Measurements from ENCODE around the gene QSOX1. TPM values are rescaled to one million over a fixed set of nuclear protein-coding genes. Genes with fewer than 3 reads are reported as not detected.
A peak's percentile ranks its signal among the peaks of the same experiment; 100 is the strongest.

Gene QSOX1
- total and polyA plus RNA-seq, 9 of the 15 experiments (the other 6 are each of a cell fraction or from before 2014, with no cell fraction given): 4.0 to 53.1 (median 15.0) TPM

DNA sequence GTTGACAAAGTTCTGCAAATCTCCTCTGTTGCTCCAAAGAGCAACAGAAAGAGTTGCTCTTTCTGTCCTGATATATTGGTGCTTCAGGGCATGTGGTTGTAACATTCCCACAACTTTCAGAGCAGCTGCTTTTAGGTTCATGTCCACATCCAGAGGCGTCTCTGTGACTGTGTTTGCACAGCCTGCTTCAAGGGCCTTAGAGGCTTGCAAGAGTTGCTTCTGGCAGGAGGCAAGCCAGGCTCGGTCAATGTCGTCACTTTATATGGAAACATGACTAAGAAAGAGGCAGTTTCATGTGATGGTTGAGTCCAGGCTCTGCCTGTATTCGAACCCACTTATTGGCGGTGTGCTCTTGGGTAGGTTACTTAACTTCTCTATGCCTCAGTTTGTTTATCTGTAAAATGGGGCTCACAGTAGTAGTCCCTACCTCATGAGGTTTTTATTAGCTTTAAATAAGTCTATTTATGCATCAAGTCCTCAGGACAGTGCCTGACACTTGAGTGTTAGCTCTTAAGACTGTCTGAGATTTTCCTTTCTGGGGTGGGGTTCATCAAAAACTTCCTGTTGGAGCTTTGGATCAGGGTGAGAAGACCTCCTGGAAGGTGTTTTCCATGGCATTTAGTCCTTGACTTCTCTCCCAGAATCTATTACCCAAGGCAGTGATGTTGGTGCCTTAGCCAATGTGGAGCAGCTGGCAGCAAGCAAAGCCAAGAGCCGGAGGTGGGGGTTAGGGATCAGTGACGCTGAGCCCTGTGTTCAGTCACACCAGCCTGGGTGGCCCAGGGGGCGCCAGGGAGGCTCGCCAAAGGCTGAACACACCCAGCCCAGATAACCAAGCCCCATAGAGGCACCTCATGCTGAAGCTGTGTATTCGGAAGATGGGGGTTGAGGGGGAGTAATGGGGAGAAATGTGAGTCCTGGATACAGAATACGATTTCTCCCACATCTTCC, 94.3 kb downstream of the QSOX1 start:
- no peaks in the 10 kb centered on the region for H3K36me3 ChIP-seq (ENCODE audit: control insufficient read depth, insufficient read depth, low read length)
- no peaks in the 10 kb centered on the region for H3K79me2 ChIP-seq (ENCODE audit: control insufficient read depth, insufficient read depth, low read length)
- peak overlapping the region; percentile 37 for H2AFZ ChIP-seq (ENCODE audit: low read depth, low read length)
- in situ Hi-C loops (cut with MboI) (loop anchor here (5.0 kb wide), 1 partner anchor 62 kb away; no protein-coding TSS in a partner anchor), intact Hi-C loops (cut with micrococcal nuclease) (no loop called here)
- no TSS peak for BruUV-seq (replicated peaks)
- peak; percentile 57 to 78 (median 67) for DNase-seq (ENCODE audit: extremely low read depth in 1 of 4, low spot score in 3 of 4)
- H3K4me1 ChIP-seq (replicated peaks in 1 of 2; ENCODE audit: control insufficient read depth in 2 of 2, insufficient read depth in 2 of 2, low read length in 2 of 2): peaks cover 0 to 12% of the 10 kb centered on the region in 2 experiments; a peak in 3 of 5 replicates
- H3K27ac ChIP-seq (ENCODE audit: extremely low read depth, low read depth, low read length): no peak overlapping the region
- peak; percentile 84 for ATAC-seq
- CTCF ChIA-PET (ENCODE audit: low intra/inter-chr PET ratio): interaction anchor here (0.6 kb wide), 1 partner anchor 8 kb away, joined by 5 read pairs; no protein-coding TSS in a partner anchor
- 20% methylated on average over 11 of the region's 11 CpGs for WGBS (ENCODE audit: insufficient coverage, low coverage, missing lambda C conversion rate)
- no peak overlapping the region for H3K4me3 ChIP-seq
- peaks cover 3 to 26% of the 10 kb centered on the region in 2 experiments; a peak in 2 of 5 replicates for H3K27me3 ChIP-seq (ENCODE audit: control insufficient read depth in 2 of 2, insufficient read depth in 2 of 2, low read length in 2 of 2)
- POLR2A ChIA-PET: interaction anchor here (0.6 to 1.3 kb wide), 4 partner anchors 12 to 272 kb away, joined by 3 to 4 read pairs (median 4); no protein-coding TSS in a partner anchor
- H4K20me1 ChIP-seq (replicated peaks; ENCODE audit: control insufficient read depth, insufficient read depth, low read length): peaks cover 4% of the 10 kb centered on the region; the same call in 1 of the 2 replicates
- FAIRE-seq: peak; percentile 70
- H3K9me1 ChIP-seq (ENCODE audit: control insufficient read depth, insufficient read depth, low read length): no peaks in the 10 kb centered on the region
- H3K9me3 ChIP-seq (replicated peaks; ENCODE audit: control insufficient read depth, insufficient read depth, low read depth, low read length): no peaks in the 10 kb centered on the region
- H3K4me2 ChIP-seq (ENCODE audit: insufficient read depth, low read length): no peak overlapping the region; the same call in 1 of the 2 replicates
- no peak overlapping the region for H3K9ac ChIP-seq (ENCODE audit: insufficient read depth in 1 of 2, low read depth in 2 of 2, low read length in 2 of 2)
- TF ChIP-seq RAD21 (CRISPR knock-in tag; conservative IDR thresholded peaks at IDR 0.05 in 1 of 2, IDR thresholded peaks at IDR 0.05 in 1 of 2): peak in 1 of 2 experiments; percentile 41; a peak in 1 of 4 replicates
- TF ChIP-seq, protein P1, sequence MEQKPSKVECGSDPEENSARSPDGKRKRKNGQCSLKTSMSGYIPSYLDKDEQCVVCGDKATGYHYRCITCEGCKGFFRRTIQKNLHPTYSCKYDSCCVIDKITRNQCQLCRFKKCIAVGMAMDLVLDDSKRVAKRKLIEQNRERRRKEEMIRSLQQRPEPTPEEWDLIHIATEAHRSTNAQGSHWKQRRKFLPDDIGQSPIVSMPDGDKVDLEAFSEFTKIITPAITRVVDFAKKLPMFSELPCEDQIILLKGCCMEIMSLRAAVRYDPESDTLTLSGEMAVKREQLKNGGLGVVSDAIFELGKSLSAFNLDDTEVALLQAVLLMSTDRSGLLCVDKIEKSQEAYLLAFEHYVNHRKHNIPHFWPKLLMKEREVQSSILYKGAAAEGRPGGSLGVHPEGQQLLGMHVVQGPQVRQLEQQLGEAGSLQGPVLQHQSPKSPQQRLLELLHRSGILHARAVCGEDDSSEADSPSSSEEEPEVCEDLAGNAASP (IDR thresholded peaks at IDR 0.05): no peak
- no peak for TF ChIP-seq SP2 (IDR thresholded peaks at IDR 0.05; ENCODE audit: extremely low read depth, low read depth, low read length, poor library complexity, severe bottlenecking)
- TF ChIP-seq ATF1 (CRISPR knock-in tag; IDR thresholded peaks at IDR 0.05): no peak
- peak; percentile 26; the same call in 1 of the 2 replicates for TF ChIP-seq ATF1 (tag; IDR thresholded peaks at IDR 0.05)
- TF ChIP-seq CTCFL (IDR thresholded peaks at IDR 0.05; ENCODE audit: borderline replicate concordance, insufficient read depth, low read depth, low read length, poor library complexity, severe bottlenecking): peak; percentile 26
- peak in 1 of 2 experiments; percentile 58; a peak in 1 of 4 replicates for TF ChIP-seq KDM1A (IDR thresholded peaks at IDR 0.05)
- 0 out of 2 replicates have a peak, but pooled peaks have one; percentile 33 for TF ChIP-seq SMARCA5 (IDR thresholded peaks at IDR 0.05)
- no peak for TF ChIP-seq KAT2B (IDR thresholded peaks at IDR 0.05; ENCODE audit: low read depth, low read length)
- TF ChIP-seq, protein P2, sequence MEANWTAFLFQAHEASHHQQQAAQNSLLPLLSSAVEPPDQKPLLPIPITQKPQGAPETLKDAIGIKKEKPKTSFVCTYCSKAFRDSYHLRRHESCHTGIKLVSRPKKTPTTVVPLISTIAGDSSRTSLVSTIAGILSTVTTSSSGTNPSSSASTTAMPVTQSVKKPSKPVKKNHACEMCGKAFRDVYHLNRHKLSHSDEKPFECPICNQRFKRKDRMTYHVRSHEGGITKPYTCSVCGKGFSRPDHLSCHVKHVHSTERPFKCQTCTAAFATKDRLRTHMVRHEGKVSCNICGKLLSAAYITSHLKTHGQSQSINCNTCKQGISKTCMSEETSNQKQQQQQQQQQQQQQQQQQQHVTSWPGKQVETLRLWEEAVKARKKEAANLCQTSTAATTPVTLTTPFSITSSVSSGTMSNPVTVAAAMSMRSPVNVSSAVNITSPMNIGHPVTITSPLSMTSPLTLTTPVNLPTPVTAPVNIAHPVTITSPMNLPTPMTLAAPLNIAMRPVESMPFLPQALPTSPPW (CRISPR knock-in tag; IDR thresholded peaks at IDR 0.05): 0 out of 2 replicates have a peak, but pooled peaks have one; percentile 20
- peak; percentile 82 for TF ChIP-seq RBM25 (IDR thresholded peaks at IDR 0.05; ENCODE audit: low read depth, low read length, severe bottlenecking)
- TF ChIP-seq, protein P3, sequence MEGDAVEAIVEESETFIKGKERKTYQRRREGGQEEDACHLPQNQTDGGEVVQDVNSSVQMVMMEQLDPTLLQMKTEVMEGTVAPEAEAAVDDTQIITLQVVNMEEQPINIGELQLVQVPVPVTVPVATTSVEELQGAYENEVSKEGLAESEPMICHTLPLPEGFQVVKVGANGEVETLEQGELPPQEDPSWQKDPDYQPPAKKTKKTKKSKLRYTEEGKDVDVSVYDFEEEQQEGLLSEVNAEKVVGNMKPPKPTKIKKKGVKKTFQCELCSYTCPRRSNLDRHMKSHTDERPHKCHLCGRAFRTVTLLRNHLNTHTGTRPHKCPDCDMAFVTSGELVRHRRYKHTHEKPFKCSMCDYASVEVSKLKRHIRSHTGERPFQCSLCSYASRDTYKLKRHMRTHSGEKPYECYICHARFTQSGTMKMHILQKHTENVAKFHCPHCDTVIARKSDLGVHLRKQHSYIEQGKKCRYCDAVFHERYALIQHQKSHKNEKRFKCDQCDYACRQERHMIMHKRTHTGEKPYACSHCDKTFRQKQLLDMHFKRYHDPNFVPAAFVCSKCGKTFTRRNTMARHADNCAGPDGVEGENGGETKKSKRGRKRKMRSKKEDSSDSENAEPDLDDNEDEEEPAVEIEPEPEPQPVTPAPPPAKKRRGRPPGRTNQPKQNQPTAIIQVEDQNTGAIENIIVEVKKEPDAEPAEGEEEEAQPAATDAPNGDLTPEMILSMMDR (IDR thresholded peaks at IDR 0.05 in 2 of 3, conservative IDR thresholded peaks at IDR 0.05 in 1 of 3; ENCODE audit: insufficient read depth in 2 of 3, low read depth in 1 of 3, low read length in 3 of 3): peak; percentile 65 to 76 (median 66)

All from K562 (cell line).